ENCODE data around the gene TRPM2. TPM values are rescaled to one million over a fixed set of nuclear protein-coding genes. Genes with fewer than 3 reads are reported as not detected.

Gene TRPM2
- total RNA-seq, 5 donors from 2014 or later (not counting 1 experiment from before 2014, with no cell fraction given) = 1.2 to 8.6 (median 3.6) TPM

DNA sequence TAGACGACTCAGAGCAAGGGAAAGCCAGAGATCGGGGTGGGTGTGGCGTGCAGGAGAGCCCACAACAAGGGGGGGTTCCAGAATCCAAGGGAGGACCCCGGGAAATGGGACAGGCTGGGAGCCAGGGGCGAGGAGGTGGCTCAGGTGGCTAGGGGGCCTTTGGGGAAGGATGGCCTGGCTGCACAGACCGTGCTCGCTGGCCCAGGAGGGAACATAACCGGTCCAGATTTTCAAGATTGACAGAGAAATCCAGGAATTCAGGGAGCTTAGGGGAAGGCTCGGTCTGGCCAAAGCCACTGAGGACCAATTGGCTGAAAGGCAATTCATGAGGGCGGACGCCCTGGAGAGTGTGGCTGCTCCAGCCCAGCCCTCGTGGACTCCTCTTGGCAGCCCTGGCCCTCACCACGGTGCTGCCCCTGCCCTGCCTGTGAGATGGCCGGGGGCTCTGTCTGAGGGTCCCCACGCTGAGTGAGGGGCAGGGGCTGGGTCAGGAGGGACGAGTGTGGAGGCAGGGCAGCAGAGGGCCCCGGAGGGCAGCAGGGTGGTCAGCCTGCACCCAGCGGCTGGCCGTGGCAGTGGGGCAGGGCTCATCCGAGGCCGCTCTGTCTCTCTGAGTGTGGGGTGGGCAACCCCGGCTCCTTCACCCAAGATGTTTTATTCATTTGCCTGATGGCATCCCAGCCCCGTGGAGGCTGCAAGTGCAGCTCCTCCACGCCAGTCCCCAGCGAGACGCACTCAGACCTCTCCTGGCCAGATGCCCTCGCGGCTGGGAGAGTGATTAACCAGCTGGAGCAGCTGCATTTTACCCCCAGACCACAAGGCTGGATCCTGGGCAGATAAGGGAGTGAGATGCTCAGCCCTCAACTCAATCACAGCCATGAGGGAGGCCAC is 96.3 kb downstream of the TRPM2 start:
- Histone ChIP-seq H3K27me3 (replicated peaks in 1 of 2; ENCODE audit: control insufficient read depth in 2 of 2, extremely low read depth in 1 of 2, insufficient read depth in 2 of 2, low read length in 1 of 2) (peaks cover 0 to 39% of the 10 kb centered on the region in 2 experiments), H3K9me3 (no peaks in the 10 kb centered on the region), H3K4me3 (ENCODE audit: control insufficient read depth in 1 of 2, extremely low read depth in 1 of 2, low read length in 1 of 2) (no peak overlapping the region), H3K4me1 (ENCODE audit: control insufficient read depth in 1 of 2, extremely low read depth in 1 of 2, insufficient read depth in 2 of 2, low read length in 2 of 2) (peaks cover 0 to 1% of the 10 kb centered on the region in 2 experiments), H3K36me3 (ENCODE audit: control insufficient read depth in 2 of 2, extremely low read depth in 1 of 2, insufficient read depth in 1 of 2, low read length in 1 of 2) (no peaks in the 10 kb centered on the region), H3K27ac (ENCODE audit: low read length) (no peak overlapping the region)
- 75% methylated on average over 23 of the region's 28 CpGs for WGBS (ENCODE audit: insufficient coverage)
- Mint-ChIP-seq H3K27ac (no peak overlapping the region), H3K9me3 (peaks cover 0 to 12% (median 8%) of the 10 kb centered on the region in 3 donors), H3K4me3 (no peak overlapping the region), H3K27me3 (peaks cover 11 to 28% of the 10 kb centered on the region in 2 donors), H3K36me3 (no peaks in the 10 kb centered on the region), H3K4me1 (peaks cover 0 to 6% (median 5%) of the 10 kb centered on the region in 3 donors)
- ChIA-PET CTCF (no interaction called here), POLR2A (no interaction called here)
- DNase-seq = no peak
- ATAC-seq (replicated peaks in 1 of 4) = no peak

DNA sequence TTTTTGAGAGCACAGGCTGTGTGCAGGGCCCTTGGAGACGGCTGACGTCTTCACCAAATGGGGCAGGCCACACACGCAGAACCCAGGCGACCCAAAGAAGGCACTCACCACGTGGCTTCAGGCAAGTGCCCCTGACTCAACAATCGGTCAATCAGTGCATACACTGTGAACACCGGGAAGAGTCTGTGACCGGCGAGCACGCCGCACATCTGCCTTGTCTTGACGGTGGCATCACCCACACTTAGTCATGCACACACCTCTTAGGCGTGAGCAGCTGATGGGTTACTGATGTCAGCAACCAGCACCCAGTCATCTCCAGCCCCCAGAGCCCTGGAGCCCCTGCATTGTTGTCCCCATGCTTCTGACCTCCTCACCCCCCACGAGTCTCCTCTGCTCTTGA is 97.0 kb downstream of the TRPM2 start:
- 74% methylated on average over 14 of the region's 14 CpGs for WGBS (ENCODE audit: insufficient coverage)
- Mint-ChIP-seq H3K27me3 (peaks cover 11 to 22% of the 10 kb centered on the region in 2 donors), H3K4me1 (peaks cover 0 to 6% (median 5%) of the 10 kb centered on the region in 3 donors), H3K4me3 (no peak overlapping the region), H3K36me3 (no peaks in the 10 kb centered on the region), H3K27ac (no peak overlapping the region), H3K9me3 (peaks cover 0 to 12% (median 8%) of the 10 kb centered on the region in 3 donors)
- Histone ChIP-seq H3K4me3 (ENCODE audit: control insufficient read depth in 1 of 2, extremely low read depth in 1 of 2, low read length in 1 of 2) (no peak overlapping the region), H3K27me3 (replicated peaks in 1 of 2; ENCODE audit: control insufficient read depth in 2 of 2, extremely low read depth in 1 of 2, insufficient read depth in 2 of 2, low read length in 1 of 2) (peaks cover 0 to 39% of the 10 kb centered on the region in 2 experiments), H3K9me3 (no peaks in the 10 kb centered on the region), H3K4me1 (ENCODE audit: control insufficient read depth in 1 of 2, extremely low read depth in 1 of 2, insufficient read depth in 2 of 2, low read length in 2 of 2) (peaks cover 0 to 5% of the 10 kb centered on the region in 2 experiments), H3K36me3 (ENCODE audit: control insufficient read depth in 2 of 2, extremely low read depth in 1 of 2, insufficient read depth in 1 of 2, low read length in 1 of 2) (no peaks in the 10 kb centered on the region), H3K27ac (ENCODE audit: low read length) (no peak overlapping the region)
- ATAC-seq (replicated peaks in 1 of 4) (no peak), DNase-seq (no peak)
- CTCF ChIA-PET = no interaction called here
- POLR2A ChIA-PET = no interaction called here

DNA sequence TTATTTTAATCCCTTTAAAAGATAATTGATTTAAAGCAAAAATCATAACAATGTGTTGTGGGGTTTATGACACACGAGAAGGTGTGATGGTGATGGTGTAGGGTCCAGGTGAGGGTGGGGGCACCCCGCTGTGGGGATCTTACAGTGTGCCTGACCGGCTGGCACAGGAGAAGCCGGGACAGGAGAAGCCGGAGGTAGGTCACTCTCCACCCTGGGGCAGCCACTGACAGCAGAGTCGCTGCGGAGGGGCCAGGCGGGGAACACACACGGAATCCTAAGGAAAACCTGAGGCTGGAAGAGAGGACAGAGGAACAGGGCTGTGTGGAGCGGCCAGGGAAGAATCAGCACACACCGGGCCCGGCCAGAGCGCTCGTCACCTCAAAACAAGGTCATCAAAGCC is 97.6 kb downstream of the TRPM2 start:
- Histone ChIP-seq H3K27ac (ENCODE audit: low read length) (no peak overlapping the region), H3K9me3 (no peaks in the 10 kb centered on the region), H3K36me3 (ENCODE audit: control insufficient read depth in 2 of 2, extremely low read depth in 1 of 2, insufficient read depth in 1 of 2, low read length in 1 of 2) (no peaks in the 10 kb centered on the region), H3K4me3 (ENCODE audit: control insufficient read depth in 1 of 2, extremely low read depth in 1 of 2, low read length in 1 of 2) (no peak overlapping the region), H3K4me1 (ENCODE audit: control insufficient read depth in 1 of 2, extremely low read depth in 1 of 2, insufficient read depth in 2 of 2, low read length in 2 of 2) (peaks cover 0 to 9% of the 10 kb centered on the region in 2 experiments), H3K27me3 (replicated peaks in 1 of 2; ENCODE audit: control insufficient read depth in 2 of 2, extremely low read depth in 1 of 2, insufficient read depth in 2 of 2, low read length in 1 of 2) (peaks cover 0 to 37% of the 10 kb centered on the region in 2 experiments)
- Mint-ChIP-seq H3K27ac (no peak overlapping the region), H3K4me3 (no peak overlapping the region), H3K4me1 (peaks cover 0 to 6% (median 5%) of the 10 kb centered on the region in 3 donors), H3K27me3 (peaks cover 11 to 21% of the 10 kb centered on the region in 2 donors), H3K9me3 (peaks cover 0 to 12% (median 8%) of the 10 kb centered on the region in 3 donors), H3K36me3 (no peaks in the 10 kb centered on the region)
- 81% methylated on average over 9 of the region's 14 CpGs for WGBS (ENCODE audit: insufficient coverage)
- ChIA-PET POLR2A (no interaction called here), CTCF (no interaction called here)
- DNase-seq (no peak), ATAC-seq (replicated peaks in 1 of 4) (no peak)

DNA sequence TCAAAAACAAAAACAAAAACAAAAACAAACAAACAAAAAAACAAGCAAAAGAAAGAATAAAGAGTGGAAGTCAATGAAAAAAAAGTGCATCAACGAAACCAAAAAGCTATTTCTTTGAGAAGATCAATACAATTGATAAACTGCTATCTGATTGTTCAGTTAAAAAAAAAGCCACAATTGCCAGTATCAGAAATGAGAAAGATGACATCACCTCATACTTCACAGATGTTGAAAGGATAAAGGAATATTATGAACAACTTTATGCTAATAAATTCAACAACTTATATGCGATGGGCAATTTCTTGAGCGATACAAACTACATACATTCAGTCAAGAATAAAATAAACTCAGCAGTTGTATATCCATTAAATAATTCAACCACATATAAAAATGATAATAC is 99.7 kb downstream of the TRPM2 start:
- Mint-ChIP-seq H3K4me3 (no peak overlapping the region), H3K36me3 (no peaks in the 10 kb centered on the region), H3K27ac (no peak overlapping the region), H3K27me3 (peaks cover 11 to 14% of the 10 kb centered on the region in 2 donors), H3K9me3 (peaks cover 0 to 12% (median 8%) of the 10 kb centered on the region in 3 donors), H3K4me1 (peaks cover 0 to 11% (median 7%) of the 10 kb centered on the region in 3 donors)
- Histone ChIP-seq H3K27me3 (replicated peaks in 1 of 2; ENCODE audit: control insufficient read depth in 2 of 2, extremely low read depth in 1 of 2, insufficient read depth in 2 of 2, low read length in 1 of 2) (peaks cover 0 to 42% of the 10 kb centered on the region in 2 experiments), H3K4me3 (ENCODE audit: control insufficient read depth in 1 of 2, extremely low read depth in 1 of 2, low read length in 1 of 2) (no peak overlapping the region), H3K27ac (ENCODE audit: low read length) (no peak overlapping the region), H3K9me3 (no peaks in the 10 kb centered on the region), H3K4me1 (ENCODE audit: control insufficient read depth in 1 of 2, extremely low read depth in 1 of 2, insufficient read depth in 2 of 2, low read length in 2 of 2) (peaks cover 0 to 15% of the 10 kb centered on the region in 2 experiments), H3K36me3 (ENCODE audit: control insufficient read depth in 2 of 2, extremely low read depth in 1 of 2, insufficient read depth in 1 of 2, low read length in 1 of 2) (no peaks in the 10 kb centered on the region)
- ChIA-PET POLR2A (no interaction called here), CTCF (no interaction called here)
- DNase-seq (no peak), ATAC-seq (replicated peaks in 1 of 4) (no peak)
- WGBS (ENCODE audit: insufficient coverage) = 100% methylated on average over 2 of the region's 3 CpGs

DNA sequence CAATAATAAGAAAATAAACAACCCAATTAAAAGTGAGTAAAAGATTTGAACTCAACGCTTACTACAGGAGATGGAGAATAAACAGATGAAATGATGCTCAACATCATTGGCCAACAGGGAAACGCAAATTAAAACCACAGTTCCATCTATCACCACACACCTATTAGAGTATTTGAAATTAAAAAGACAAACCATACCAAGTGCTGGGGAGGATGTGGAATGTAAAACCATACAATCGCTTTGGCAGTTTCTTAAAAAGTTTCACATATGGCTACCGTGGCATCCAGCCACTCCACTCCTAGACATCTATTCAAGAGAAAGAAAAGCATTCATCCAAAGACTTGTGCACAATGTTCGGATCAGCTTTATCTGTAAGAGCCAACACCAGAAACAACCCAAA is 100.6 kb downstream of the TRPM2 start:
- Histone ChIP-seq H3K4me1 (ENCODE audit: control insufficient read depth in 1 of 2, extremely low read depth in 1 of 2, insufficient read depth in 2 of 2, low read length in 2 of 2) (peaks cover 0 to 15% of the 10 kb centered on the region in 2 experiments), H3K36me3 (ENCODE audit: control insufficient read depth in 2 of 2, extremely low read depth in 1 of 2, insufficient read depth in 1 of 2, low read length in 1 of 2) (no peaks in the 10 kb centered on the region), H3K9me3 (no peaks in the 10 kb centered on the region), H3K4me3 (ENCODE audit: control insufficient read depth in 1 of 2, extremely low read depth in 1 of 2, low read length in 1 of 2) (no peak overlapping the region), H3K27ac (ENCODE audit: low read length) (no peak overlapping the region), H3K27me3 (replicated peaks in 1 of 2; ENCODE audit: control insufficient read depth in 2 of 2, extremely low read depth in 1 of 2, insufficient read depth in 2 of 2, low read length in 1 of 2) (peaks cover 0 to 35% of the 10 kb centered on the region in 2 experiments)
- 100% methylated on average over 2 of the region's 5 CpGs for WGBS (ENCODE audit: insufficient coverage)
- ChIA-PET POLR2A (no interaction called here), CTCF (interaction anchor here in 1 of 2 donors (0.6 kb wide), 1 partner anchor 325 kb away, joined by 6 read pairs; no protein-coding TSS in a partner anchor)
- peak overlapping the region; percentile 55 to 69 (median 62) for H3K4me3 Mint-ChIP-seq
- H3K27ac Mint-ChIP-seq = peak overlapping the region in 1 of 2 donors; percentile 2
- peaks cover 0 to 11% (median 7%) of the 10 kb centered on the region in 3 donors for H3K4me1 Mint-ChIP-seq
- DNase-seq (no peak), ATAC-seq (replicated peaks in 1 of 4) (no peak)
- H3K9me3 Mint-ChIP-seq = peaks cover 0 to 12% (median 8%) of the 10 kb centered on the region in 3 donors
- no peaks in the 10 kb centered on the region for H3K36me3 Mint-ChIP-seq
- H3K27me3 Mint-ChIP-seq = peaks cover 8 to 9% of the 10 kb centered on the region in 2 donors

DNA sequence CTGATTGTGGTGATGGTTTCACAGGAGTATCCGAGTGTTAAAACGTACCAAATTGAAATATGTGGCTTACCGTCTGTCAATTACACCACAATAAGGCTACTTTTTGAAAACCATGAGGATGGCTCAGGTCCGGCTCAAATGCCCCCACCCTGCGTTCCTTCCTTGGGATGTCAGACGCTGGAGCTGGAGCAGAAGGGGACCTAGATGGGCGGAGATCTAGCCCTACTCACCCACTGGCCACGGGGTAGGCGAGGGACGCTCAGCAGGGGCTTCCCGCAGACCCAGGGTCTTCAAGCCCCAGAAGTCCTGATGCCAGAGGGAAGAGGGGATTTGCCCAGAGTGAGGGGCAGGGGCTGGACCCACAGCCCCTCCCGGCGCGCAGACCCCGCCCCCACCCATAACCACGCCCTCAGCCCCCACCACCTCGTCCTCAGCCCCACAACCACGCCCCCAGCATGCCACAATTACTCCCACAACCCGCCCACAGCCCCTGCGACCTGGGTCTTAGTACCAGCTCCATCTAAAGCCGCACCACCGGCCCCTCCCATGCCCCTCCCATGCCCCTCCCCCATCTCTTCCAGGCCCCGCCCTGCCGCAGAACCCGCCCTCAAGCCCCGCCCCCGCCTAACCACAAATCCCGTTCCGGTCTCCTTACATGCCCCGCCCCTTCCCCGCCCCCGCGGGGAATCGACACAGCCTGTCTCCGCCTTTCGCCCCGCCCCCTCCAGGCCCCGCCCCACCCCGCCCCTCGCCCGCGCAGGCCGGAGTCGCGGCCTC is 101.5 kb downstream of the TRPM2 start, which contains the start of gene LRRC3:
Gene LRRC3 (plus strand): TSS at position 764 of the 777 bp plus-strand sequence. CDS start 1,135 bp downstream, outside the sequence.
- peak within 1 kb of the TSS; percentile 67 to 78 (median 69) for H3K4me3 Mint-ChIP-seq
- Histone ChIP-seq H3K27ac (ENCODE audit: low read length) (no peak within 1 kb of the TSS), H3K4me1 (ENCODE audit: control insufficient read depth in 1 of 2, extremely low read depth in 1 of 2, insufficient read depth in 2 of 2, low read length in 2 of 2) (peaks cover 0 to 15% of the 10 kb centered on the region in 2 experiments), H3K9me3 (no peaks in the 10 kb centered on the region), H3K36me3 (ENCODE audit: control insufficient read depth in 2 of 2, extremely low read depth in 1 of 2, insufficient read depth in 1 of 2, low read length in 1 of 2) (no peaks in the 10 kb centered on the region), H3K27me3 (replicated peaks in 1 of 2; ENCODE audit: control insufficient read depth in 2 of 2, extremely low read depth in 1 of 2, insufficient read depth in 2 of 2, low read length in 1 of 2) (peaks cover 0 to 28% of the 10 kb centered on the region in 2 experiments), H3K4me3 (ENCODE audit: control insufficient read depth in 1 of 2, extremely low read depth in 1 of 2, low read length in 1 of 2) (peak within 1 kb of the TSS; percentile 55 to 85)
- peaks cover 0 to 12% (median 8%) of the 10 kb centered on the region in 3 donors for H3K9me3 Mint-ChIP-seq
- peak; percentile 70 to 84 (median 81) for ATAC-seq (replicated peaks in 1 of 4)
- no peaks in the 10 kb centered on the region for H3K36me3 Mint-ChIP-seq
- peak; percentile 48 to 89 (median 74) for DNase-seq
- ChIA-PET CTCF (interaction anchor here in 1 of 2 donors (0.7 kb wide), 1 partner anchor 26 kb away, joined by 3 read pairs; no protein-coding TSS in a partner anchor), POLR2A (no interaction called here)
- WGBS (ENCODE audit: insufficient coverage) = 9% methylated on average over 14 of the region's 45 CpGs
- peaks cover 5 to 6% of the 10 kb centered on the region in 2 donors for H3K27me3 Mint-ChIP-seq
- H3K4me1 Mint-ChIP-seq = peaks cover 0 to 11% (median 7%) of the 10 kb centered on the region in 3 donors
- peak within 1 kb of the TSS in 1 of 2 donors; percentile 2 for H3K27ac Mint-ChIP-seq
